OCI-M2 (cell line): Measurements from ENCODE around the gene ZNF701.

Experiments used
- DNase-seq: peaks from one replicate; lab custom pipeline; 2025; ENCODE audit not compliant: unreplicated experiment; lab: John Stamatoyannopoulos, UW

Gene ZNF701

GRCh38 chr19:52635786-52636570, 65.9 kb downstream of the ZNF701 start:
- no peak for DNase-seq
